Activated naive CD4-positive, alpha-beta T cell treated with anti-CD3 and anti-CD28 coated beads, Interleukin-2, amount 10 ng/mL, durations not matched to agents 7 days and 5 days (primary cell): ENCODE data around the gene CGN.
"Not testable (repeated sequence)": the region's sequence is repeated elsewhere in the genome, so short reads cannot be mapped to it uniquely, and the experiment has no call there.

Experiments
- CTCF ChIA-PET: fragments of 350-600 bp; sonication (Branson Sonifier 250); formaldehyde crosslinking; loops from one replicate; lab custom pipeline; 2021; ENCODE audit warnings: antibody characterized with exemption; lab: Charles Lee
- DNase-seq: peaks from one replicate; pipeline ENCODE4 v3.0.0-alpha.2; 2020
- H3K27ac Mint-ChIP-seq: one replicate; pipeline ENCODE4 v1.8.0; 2021; ENCODE audit warnings: mild to moderate bottlenecking, moderate library complexity, mixed read lengths
- H3K27me3 Mint-ChIP-seq: one replicate; pipeline ENCODE4 v1.8.0; 2021; ENCODE audit warnings: mild to moderate bottlenecking, mixed read lengths
- H3K36me3 Mint-ChIP-seq: one replicate; pipeline ENCODE4 v1.8.0; 2021; ENCODE audit warnings: mixed read lengths
- H3K4me1 Mint-ChIP-seq: one replicate; pipeline ENCODE4 v1.8.0; 2021; ENCODE audit warnings: mixed read lengths
- H3K4me3 Mint-ChIP-seq: one replicate; pipeline ENCODE4 v1.8.0; 2021; ENCODE audit warnings: mild to moderate bottlenecking, moderate library complexity, mixed read lengths
- H3K9me3 Mint-ChIP-seq: one replicate; pipeline ENCODE4 v1.8.0; 2021; ENCODE audit warnings: mixed read lengths

Gene CGN

DNA sequence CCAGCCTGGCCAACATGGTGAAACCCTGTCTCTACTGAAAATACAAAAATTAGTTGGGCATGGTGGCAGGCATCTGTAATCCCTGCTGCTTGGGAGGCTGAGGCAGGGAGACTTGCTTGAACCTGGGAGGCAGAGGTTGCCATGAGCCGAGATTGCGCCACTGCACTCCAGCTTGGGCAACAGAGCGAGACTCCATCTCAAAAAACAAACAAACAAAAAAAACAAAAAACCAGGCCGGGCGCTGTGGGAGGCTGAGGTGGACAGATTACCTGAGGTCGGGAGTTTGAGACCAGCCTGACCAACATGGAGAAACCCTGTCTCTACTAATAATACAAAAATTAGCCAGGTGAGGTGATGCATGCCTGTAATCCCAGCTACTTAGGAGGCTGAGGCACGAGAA, 11.2 kb downstream of the CGN start:
- not testable (repeated sequence) for H3K4me1 Mint-ChIP-seq, H3K27me3 Mint-ChIP-seq, DNase-seq, H3K27ac Mint-ChIP-seq, H3K9me3 Mint-ChIP-seq, H3K36me3 Mint-ChIP-seq, H3K4me3 Mint-ChIP-seq
- CTCF ChIA-PET: interaction anchor here (1.3 kb wide), 1 partner anchor 13 kb away, joined by 3 read pairs; no protein-coding TSS in a partner anchor

DNA sequence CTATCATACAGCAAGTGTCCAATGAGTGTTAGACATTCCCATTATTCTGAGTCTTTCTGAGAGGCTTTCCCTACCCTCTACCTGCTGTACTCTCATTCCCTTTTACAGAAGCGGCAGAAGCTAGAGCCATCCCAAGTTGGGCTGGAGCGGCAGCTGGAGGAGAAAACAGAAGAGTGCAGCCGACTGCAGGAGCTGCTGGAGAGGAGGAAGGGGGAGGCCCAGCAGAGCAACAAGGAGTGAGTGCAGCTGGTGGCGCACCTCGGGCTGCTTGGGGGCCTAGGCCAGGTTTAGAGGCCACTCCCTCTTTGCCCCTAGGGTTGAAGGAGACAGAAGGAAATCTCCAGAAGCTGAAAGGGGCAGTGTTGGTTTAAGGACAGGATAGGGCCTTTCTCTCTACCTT, 12.1 kb downstream of the CGN start:
- H3K27me3 Mint-ChIP-seq: no peaks in the 10 kb centered on the region
- CTCF ChIA-PET: interaction anchor here (1.0 to 1.3 kb wide), 3 partner anchors 10 to 79 kb away, joined by 3 read pairs; no protein-coding TSS in a partner anchor
- no peaks in the 10 kb centered on the region for H3K9me3 Mint-ChIP-seq
- no peak overlapping the region for H3K27ac Mint-ChIP-seq
- no peaks in the 10 kb centered on the region for H3K4me1 Mint-ChIP-seq
- DNase-seq: no peak
- no peak overlapping the region for H3K4me3 Mint-ChIP-seq
- H3K36me3 Mint-ChIP-seq: no peaks in the 10 kb centered on the region

DNA sequence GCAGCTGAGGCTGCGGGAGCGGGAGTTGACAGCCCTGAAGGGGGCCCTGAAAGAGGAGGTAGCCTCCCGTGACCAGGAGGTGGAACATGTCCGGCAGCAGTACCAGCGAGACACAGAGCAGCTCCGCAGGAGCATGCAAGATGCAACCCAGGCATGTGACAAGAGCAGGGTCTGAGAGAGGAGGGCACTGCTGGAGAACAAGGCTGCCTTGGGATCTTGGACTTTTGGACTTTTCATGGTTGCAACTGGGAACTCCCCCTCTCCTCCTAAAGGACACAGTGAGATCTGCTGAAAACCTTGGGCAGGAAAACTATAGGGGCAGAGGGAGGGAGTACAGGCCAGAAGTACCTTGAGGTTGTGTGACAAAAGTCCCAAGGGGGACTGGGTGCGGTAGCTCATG, 13.5 kb downstream of the CGN start:
- Mint-ChIP-seq H3K27ac (no peak overlapping the region), H3K27me3 (no peaks in the 10 kb centered on the region), H3K9me3 (no peaks in the 10 kb centered on the region), H3K4me3 (no peak overlapping the region), H3K36me3 (no peaks in the 10 kb centered on the region), H3K4me1 (no peaks in the 10 kb centered on the region)
- DNase-seq: no peak
- CTCF ChIA-PET: no interaction called here

DNA sequence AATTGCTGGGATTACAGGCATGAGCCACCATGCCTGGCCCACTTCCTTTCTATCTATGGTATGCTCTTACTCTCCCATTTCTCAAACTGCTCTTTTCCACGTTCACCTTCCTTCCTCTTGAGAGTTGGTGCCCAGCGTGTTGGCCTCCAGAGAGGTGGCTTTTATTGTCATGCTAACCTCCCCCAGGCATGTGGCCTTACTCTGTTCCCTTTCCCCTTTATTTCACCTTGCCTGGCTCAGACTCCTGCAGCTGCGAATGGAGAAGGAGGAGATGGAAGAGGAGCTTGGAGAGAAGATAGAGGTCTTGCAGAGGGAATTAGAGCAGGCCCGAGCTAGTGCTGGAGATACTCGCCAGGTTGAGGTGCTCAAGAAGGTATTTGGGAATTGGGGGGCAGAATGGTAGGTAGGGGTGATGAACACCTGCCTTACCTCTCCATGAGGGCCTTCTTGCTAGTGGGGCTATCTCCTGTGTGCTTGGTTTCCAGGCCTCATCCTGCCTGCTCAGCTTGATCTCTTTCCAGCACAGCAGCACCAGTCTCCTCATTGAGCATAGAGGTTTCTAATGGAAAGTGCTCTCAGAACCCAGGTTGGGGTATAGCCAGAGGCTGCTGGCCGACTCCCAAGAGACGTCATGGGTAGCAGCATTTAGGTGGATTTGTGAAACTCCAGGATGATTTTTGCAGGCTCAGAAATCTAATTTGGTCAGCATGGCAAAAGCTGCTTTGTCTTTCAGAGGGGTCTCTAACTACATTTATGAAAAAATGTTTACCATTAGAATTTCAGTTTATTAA, 15.7 kb downstream of the CGN start:
- H3K9me3 Mint-ChIP-seq: no peaks in the 10 kb centered on the region
- H3K4me3 Mint-ChIP-seq: no peak overlapping the region
- no peak for DNase-seq
- no peak overlapping the region for H3K27ac Mint-ChIP-seq
- CTCF ChIA-PET: no interaction called here
- no peaks in the 10 kb centered on the region for H3K27me3 Mint-ChIP-seq
- no peaks in the 10 kb centered on the region for H3K36me3 Mint-ChIP-seq
- H3K4me1 Mint-ChIP-seq: no peaks in the 10 kb centered on the region

DNA sequence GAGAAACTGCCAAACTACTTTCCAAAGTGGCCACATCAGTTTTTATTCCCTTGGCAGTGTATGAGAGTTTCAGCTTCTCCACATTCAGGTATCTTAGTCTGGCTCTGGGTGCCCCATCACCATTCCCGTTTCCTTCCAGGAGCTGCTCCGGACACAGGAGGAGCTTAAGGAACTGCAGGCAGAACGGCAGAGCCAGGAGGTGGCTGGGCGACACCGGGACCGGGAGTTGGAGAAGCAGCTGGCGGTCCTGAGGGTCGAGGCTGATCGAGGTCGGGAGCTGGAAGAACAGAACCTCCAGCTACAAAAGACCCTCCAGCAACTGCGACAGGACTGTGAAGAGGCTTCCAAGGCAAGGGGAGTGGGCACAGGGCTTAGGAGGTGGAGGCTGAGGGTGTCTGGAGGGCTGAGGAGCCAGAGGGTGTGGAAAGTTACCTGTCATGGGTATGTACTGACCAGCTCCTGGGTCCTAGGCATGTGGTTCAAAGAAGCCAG, 18.1 kb downstream of the CGN start:
- H3K4me3 Mint-ChIP-seq: no peak overlapping the region
- H3K9me3 Mint-ChIP-seq: no peaks in the 10 kb centered on the region
- no peaks in the 10 kb centered on the region for H3K4me1 Mint-ChIP-seq
- no peaks in the 10 kb centered on the region for H3K27me3 Mint-ChIP-seq
- DNase-seq: no peak
- no peak overlapping the region for H3K27ac Mint-ChIP-seq
- CTCF ChIA-PET: interaction anchor here (0.7 kb wide), 1 partner anchor 248 kb away, joined by 3 read pairs; no protein-coding TSS in a partner anchor
- no peaks in the 10 kb centered on the region for H3K36me3 Mint-ChIP-seq

DNA sequence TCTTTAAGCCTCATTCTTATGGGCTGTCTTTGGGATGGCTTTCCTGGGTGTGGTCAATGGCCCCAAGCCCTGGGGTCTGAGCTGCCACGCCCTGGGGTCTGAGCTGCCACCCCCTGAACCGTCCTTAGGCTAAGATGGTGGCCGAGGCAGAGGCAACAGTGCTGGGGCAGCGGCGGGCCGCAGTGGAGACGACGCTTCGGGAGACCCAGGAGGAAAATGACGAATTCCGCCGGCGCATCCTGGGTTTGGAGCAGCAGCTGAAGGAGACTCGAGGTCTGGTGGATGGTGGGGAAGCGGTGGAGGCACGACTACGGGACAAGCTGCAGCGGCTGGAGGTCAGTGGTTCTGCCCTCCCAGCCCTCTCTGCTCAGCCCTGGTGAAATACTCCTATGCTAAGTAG, 18.6 kb downstream of the CGN start:
- no peak for DNase-seq
- Mint-ChIP-seq H3K4me1 (no peaks in the 10 kb centered on the region), H3K27me3 (peaks cover 4% of the 10 kb centered on the region), H3K9me3 (no peaks in the 10 kb centered on the region), H3K4me3 (no peak overlapping the region), H3K36me3 (no peaks in the 10 kb centered on the region), H3K27ac (no peak overlapping the region)
- CTCF ChIA-PET: interaction anchor here (0.7 kb wide), 1 partner anchor 249 kb away, joined by 3 read pairs; no protein-coding TSS in a partner anchor

DNA sequence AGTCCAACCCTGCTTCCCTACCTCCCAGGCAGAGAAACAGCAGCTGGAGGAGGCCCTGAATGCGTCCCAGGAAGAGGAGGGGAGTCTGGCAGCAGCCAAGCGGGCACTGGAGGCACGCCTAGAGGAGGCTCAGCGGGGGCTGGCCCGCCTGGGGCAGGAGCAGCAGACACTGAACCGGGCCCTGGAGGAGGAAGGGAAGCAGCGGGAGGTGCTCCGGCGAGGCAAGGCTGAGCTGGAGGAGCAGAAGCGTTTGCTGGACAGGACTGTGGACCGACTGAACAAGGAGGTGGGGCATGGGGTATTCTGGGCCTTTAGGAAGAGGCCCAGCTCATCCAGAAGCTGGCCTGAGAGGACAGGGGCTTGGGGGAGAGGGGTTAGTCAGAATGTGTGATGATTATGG, 19.3 kb downstream of the CGN start:
- H3K27me3 Mint-ChIP-seq: peaks cover 10% of the 10 kb centered on the region
- H3K27ac Mint-ChIP-seq: no peak overlapping the region
- H3K36me3 Mint-ChIP-seq: no peaks in the 10 kb centered on the region
- no peak overlapping the region for H3K4me3 Mint-ChIP-seq
- CTCF ChIA-PET: no interaction called here
- no peaks in the 10 kb centered on the region for H3K4me1 Mint-ChIP-seq
- no peak for DNase-seq
- no peaks in the 10 kb centered on the region for H3K9me3 Mint-ChIP-seq

DNA sequence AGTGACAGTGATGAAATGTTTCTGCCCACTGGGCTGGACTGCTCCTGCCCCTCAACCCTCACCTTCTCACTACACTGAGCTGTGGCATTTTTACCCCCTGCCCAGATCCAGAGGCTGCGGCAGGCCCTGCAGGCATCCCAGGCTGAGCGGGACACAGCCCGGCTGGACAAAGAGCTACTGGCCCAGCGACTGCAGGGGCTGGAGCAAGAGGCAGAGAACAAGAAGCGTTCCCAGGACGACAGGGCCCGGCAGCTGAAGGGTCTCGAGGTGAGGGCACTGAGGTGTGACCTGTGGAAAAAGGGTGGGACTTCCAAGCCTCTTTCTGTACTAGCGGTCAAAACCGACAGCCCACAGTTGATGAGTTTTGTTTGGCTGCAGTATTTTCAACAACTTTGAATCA, 22.7 kb downstream of the CGN start:
- no peak overlapping the region for H3K4me3 Mint-ChIP-seq
- CTCF ChIA-PET: interaction anchor here (0.7 to 2.9 kb wide), 8 partner anchors 10 to 302 kb away, joined by 3 to 12 read pairs (median 4); no protein-coding TSS in a partner anchor
- no peaks in the 10 kb centered on the region for H3K4me1 Mint-ChIP-seq
- H3K27me3 Mint-ChIP-seq: peaks cover 16% of the 10 kb centered on the region
- H3K36me3 Mint-ChIP-seq: no peaks in the 10 kb centered on the region
- H3K9me3 Mint-ChIP-seq: no peaks in the 10 kb centered on the region
- no peak overlapping the region for H3K27ac Mint-ChIP-seq
- DNase-seq: no peak

DNA sequence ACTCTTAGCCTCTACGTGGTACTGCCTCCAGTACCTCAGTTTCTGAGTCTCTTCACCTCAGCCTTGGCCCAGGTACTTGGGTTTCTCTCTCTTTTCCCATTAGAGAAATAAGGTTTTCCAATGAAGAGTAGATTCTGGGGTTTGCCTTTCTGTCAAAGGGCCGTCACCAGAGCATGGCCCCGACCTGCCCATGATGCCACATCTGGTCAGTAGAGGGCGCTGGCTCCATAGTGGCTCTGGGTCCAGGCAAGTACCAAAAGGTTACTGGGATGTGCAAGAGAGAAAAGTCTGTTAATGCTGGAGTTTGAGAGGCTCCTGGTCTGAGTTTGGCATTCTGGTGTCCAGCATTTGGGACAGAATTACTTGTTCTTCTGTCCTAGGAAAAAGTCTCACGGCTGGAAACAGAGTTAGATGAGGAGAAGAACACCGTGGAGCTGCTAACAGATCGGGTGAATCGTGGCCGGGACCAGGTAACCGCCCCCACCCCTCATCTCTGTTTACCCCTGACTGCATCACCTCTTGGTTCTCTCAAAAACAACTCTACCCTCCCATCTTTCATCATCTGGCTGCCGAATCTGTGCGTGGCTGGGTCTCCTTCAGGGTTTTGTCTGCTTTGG, 23.6 kb downstream of the CGN start:
- Mint-ChIP-seq H3K36me3 (no peaks in the 10 kb centered on the region), H3K4me1 (peaks cover 5% of the 10 kb centered on the region), H3K4me3 (no peak overlapping the region), H3K27ac (no peak overlapping the region), H3K9me3 (no peaks in the 10 kb centered on the region), H3K27me3 (peaks cover 16% of the 10 kb centered on the region)
- peak; percentile 85 for DNase-seq
- CTCF ChIA-PET: interaction anchor here (0.5 to 2.9 kb wide), 6 partner anchors 10 to 331 kb away, joined by 3 to 12 read pairs (median 6); no protein-coding TSS in a partner anchor

DNA sequence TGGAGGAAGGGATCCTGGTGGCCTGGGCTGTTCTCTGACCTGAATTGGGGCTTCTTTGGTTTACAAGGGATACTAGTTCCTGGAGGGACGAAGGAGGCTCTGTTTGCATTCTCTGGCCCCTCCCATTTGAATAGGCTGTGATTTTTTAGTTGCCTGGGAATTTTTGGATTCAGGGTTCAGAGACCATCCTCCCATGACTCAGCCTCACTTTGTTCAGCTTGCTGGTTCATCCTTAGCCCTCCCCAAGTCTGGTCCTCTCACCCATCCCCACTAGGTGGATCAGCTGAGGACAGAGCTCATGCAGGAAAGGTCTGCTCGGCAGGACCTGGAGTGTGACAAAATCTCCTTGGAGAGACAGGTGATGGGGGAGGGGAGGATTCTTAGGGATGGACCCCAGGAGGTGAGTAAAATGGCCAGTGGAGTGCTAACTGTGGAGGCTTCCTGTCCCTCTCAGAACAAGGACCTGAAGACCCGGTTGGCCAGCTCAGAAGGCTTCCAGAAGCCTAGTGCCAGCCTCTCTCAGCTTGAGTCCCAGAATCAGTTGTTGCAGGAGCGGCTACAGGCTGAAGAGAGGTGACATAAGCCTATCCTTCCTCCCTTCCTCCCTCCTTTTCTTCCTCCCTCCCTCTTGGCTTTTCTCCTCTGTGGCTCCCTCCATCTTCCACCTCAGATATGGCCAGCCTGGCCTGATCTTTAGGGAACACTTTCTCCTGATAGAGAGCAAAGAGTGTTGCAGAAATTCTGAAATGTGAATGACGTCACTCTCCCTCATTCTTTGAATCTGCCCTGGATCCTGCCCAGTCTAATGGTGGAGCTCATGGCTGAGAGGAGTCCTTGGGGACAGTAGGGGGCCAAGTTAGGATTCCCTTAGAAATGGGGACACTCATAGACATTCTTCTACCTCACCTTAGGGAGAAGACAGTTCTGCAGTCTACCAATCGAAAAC, 24.4 kb downstream of the CGN start:
- Mint-ChIP-seq H3K4me1 (peaks cover 13% of the 10 kb centered on the region), H3K9me3 (no peaks in the 10 kb centered on the region), H3K4me3 (no peak overlapping the region), H3K27ac (no peak overlapping the region), H3K27me3 (peaks cover 22% of the 10 kb centered on the region), H3K36me3 (no peaks in the 10 kb centered on the region)
- DNase-seq: no peak
- CTCF ChIA-PET: interaction anchor here (0.5 to 2.9 kb wide), 6 partner anchors 12 to 330 kb away, joined by 3 to 12 read pairs (median 6); no protein-coding TSS in a partner anchor

DNA sequence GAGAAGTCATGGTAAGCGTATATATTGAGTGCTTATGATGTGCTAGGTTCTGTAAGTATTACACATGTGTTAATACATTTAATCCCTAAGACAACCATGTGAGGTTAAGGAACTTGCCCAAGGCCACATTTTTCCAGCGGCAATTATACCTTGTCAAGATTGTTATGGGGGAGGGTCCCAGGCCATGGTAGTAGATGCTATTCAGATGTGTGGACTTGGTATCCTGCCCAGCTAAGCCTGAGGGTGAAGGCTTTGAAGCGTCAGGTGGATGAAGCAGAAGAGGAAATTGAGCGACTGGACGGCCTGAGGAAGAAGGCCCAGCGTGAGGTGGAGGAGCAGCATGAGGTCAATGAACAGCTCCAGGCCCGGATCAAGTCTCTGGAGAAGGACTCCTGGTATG, 25.3 kb downstream of the CGN start:
- peaks cover 31% of the 10 kb centered on the region for H3K27me3 Mint-ChIP-seq
- no peak overlapping the region for H3K27ac Mint-ChIP-seq
- no peak for DNase-seq
- CTCF ChIA-PET: interaction anchor here (0.7 to 2.9 kb wide), 4 partner anchors 58 to 300 kb away, joined by 3 to 12 read pairs (median 6); no protein-coding TSS in a partner anchor
- no peaks in the 10 kb centered on the region for H3K9me3 Mint-ChIP-seq
- H3K4me1 Mint-ChIP-seq: peaks cover 22% of the 10 kb centered on the region
- H3K4me3 Mint-ChIP-seq: no peak overlapping the region
- no peaks in the 10 kb centered on the region for H3K36me3 Mint-ChIP-seq

DNA sequence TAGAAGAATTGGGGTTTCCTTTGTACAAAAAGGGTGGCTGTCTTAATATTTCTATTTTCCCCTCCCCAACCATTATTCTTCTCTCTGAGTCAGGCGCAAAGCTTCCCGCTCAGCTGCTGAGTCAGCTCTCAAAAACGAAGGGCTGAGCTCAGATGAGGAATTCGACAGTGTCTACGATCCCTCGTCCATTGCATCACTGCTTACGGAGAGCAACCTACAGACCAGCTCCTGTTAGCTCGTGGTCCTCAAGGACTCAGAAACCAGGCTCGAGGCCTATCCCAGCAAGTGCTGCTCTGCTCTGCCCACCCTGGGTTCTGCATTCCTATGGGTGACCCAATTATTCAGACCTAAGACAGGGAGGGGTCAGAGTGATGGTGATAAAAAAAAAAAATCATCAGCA, 25.9 kb downstream of the CGN start:
- peaks cover 26% of the 10 kb centered on the region for H3K4me1 Mint-ChIP-seq
- H3K27me3 Mint-ChIP-seq: peaks cover 38% of the 10 kb centered on the region
- no peak overlapping the region for H3K4me3 Mint-ChIP-seq
- CTCF ChIA-PET: interaction anchor here (0.7 to 2.9 kb wide), 4 partner anchors 25 to 300 kb away, joined by 3 to 12 read pairs (median 4); no protein-coding TSS in a partner anchor
- no peak overlapping the region for H3K27ac Mint-ChIP-seq
- no peaks in the 10 kb centered on the region for H3K9me3 Mint-ChIP-seq
- no peak for DNase-seq
- H3K36me3 Mint-ChIP-seq: no peaks in the 10 kb centered on the region

DNA sequence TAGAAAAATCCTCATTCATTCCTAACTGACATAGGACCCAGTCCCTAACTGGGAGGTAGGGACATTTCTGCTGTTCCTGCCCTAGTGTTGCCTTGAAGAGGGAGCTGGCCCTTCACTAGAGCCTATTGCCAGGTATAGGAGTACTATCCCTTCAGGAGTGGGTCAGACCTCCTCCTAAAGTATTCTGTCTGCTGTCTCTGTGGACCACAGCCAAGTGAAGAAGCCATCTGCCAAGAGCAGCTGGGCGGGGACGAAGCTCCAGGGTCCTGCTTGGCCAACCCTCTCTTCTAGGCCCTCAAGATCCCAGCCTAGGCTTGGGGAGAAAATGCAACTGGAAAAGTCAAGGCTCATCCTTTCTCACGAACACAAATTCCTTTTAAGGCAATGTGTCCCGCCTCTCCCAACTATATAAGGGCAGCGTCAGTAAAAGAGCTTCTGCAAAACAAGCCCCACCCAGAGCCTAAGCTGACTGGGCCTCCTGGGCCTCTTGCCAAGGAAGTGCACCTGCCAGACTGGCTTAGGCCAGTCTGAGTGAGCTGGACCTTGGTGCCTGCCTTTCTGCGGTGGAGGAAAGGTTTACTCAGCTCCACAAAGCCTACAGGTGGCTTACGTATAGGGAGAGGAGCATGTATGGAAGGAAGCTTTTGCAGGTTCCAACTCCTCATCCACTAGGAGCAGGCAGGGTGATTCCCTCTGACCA, 28.3 kb downstream of the CGN start:
- H3K27ac Mint-ChIP-seq: peak overlapping the region; percentile 70
- peak; percentile 45 for DNase-seq
- peak overlapping the region; percentile 87 for H3K4me3 Mint-ChIP-seq
- peaks cover 26% of the 10 kb centered on the region for H3K4me1 Mint-ChIP-seq
- peaks cover 46% of the 10 kb centered on the region for H3K27me3 Mint-ChIP-seq
- CTCF ChIA-PET: interaction anchor here (1.3 to 1.6 kb wide), 3 partner anchors 195 to 297 kb away, joined by 4 to 6 read pairs (median 6); partner anchors contain the start of gene TDRKH
- no peaks in the 10 kb centered on the region for H3K36me3 Mint-ChIP-seq
- H3K9me3 Mint-ChIP-seq: no peaks in the 10 kb centered on the region
